GM21576 (cell line): ENCODE data around the gene NKX2-4.

ENCODE experiments used
- ATAC-seq: cut with Tn5 transposase; IDR thresholded peaks from one replicate; pipeline ENCODE4 v1.9.1; 2021; ENCODE audit warnings: mild to moderate bottlenecking, moderate library complexity; ENCODE audit not compliant: unreplicated experiment

Gene NKX2-4

GRCh38 chr20:21364413-21364812, 32.9 kb downstream of the NKX2-4 start:
- ATAC-seq, result no peak

GRCh38 chr20:21361266-21361665, 36.1 kb downstream of the NKX2-4 start:
- no peak for ATAC-seq

- ATAC-seq, result no peak
Observed at GRCh38 chr20:21360705-21361104, 36.6 kb downstream of the NKX2-4 start.

DNA sequence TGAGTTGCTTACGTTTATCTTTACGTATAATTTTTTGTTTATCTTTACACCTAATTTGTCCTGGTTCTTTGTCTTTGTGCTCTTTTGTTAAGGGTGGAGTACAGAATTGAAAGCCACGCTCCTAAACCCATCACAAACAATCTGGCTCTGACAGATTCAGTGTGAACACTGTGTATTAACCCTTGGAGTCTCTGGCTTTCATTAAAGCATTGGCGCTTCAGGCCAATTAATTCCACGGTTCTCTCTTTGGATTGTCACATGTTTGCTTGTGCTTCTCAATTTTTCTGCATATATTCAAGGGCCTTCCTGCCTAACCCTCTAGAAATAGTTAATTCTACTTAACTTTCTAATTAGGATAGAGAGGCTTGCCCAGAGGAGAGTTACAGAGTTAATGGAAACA, 38.6 kb downstream of the NKX2-4 start:
- no peak for ATAC-seq

DNA sequence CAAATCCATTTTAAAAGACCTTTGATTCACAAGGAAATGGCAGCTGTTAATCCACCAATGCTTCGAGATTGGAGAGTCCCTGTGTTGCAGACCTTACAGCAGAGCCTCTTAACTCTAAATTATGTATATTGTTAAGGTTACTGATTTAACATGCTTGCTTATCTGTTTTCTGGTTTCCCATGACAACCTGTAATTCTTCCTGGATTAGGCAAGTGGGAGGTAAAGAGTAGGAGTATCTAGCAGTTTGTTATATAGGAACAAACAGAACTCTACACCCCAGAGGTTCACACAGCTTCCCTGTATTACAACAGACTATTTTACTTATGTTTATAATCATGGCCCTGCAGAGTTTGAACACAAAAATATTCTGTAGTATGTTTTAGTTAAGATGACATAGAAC, 39.5 kb downstream of the NKX2-4 start:
- no peak for ATAC-seq

- ATAC-seq, result no peak
Observed at GRCh38 chr20:21356386-21356785, 40.9 kb downstream of the NKX2-4 start.

DNA sequence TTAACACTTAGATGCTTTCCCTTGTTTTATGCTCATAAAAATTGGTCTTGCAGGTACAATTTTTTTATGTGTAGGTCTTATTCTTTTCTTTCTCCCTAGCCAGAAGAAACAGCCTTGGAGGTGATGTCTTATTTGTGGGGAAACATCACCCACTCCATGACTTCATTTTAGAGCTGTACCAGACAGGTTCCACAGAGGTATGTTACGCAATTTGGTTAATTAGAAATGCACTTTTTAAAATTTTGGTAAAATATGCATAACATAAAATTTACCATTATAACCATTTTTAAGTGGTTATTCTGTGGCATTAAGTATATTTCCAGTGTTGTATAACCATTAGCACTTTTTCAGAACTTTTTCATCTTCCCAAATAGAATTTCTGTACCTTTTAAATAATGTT, 41.3 kb downstream of the NKX2-4 start:
- ATAC-seq, result no peak

- ATAC-seq, result no peak
Observed at GRCh38 chr20:21353236-21353635, 44.1 kb downstream of the NKX2-4 start.

DNA sequence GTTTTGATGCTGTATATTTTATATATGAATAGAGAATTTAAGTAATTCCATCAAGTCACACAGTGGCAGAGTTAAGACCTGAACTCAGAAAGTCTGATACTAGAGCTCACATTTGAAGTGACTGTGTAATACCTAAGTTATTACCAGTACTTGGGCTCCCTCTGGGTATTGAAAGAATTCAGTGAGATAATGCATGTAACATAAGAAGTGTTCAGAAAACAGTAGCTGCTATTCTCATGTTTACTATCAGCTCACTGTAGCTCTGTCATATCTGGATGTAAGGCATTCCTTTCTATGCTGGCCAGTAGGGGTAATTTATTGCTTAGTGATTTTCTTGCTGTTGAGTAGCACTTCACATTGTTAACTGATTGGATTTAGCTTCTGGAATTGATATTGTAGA, 44.6 kb downstream of the NKX2-4 start:
- ATAC-seq, result no peak
